ENCODE results near the gene SLC9A8.

Gene SLC9A8

GRCh38 chr20:49838546-49838945 is 25.9 kb downstream of the SLC9A8 start:
- TF ChIP-seq CTCF (IDR thresholded peaks at IDR 0.05; ENCODE audit: low read depth, low read length): no peak
- DNase-seq (ENCODE audit: low read depth in 2 of 2): no peak
- H3K4me3 ChIP-seq (replicated peaks in 1 of 2; ENCODE audit: low read depth in 2 of 2, low read length in 2 of 2): no peak overlapping the region

DNA sequence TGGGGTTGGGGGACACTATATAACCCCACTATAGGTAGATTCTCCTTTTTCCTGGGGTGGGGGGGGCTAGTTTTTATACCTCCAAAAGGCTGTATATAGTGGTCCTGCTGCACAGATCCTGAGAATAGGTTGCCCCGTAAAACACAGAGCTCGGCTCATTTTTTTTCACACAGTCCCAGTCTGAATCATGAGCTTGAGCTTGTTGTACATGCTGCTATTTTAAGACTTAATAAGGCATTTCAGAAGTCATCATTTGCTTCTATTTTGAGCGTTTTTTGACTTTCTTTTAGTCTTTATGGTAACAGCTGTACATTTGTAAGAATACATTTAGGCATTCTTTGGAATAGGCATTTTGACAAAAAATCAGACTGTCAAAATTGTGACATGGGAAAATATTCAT is 30.5 kb downstream of the SLC9A8 start:
- TF ChIP-seq CTCF (IDR thresholded peaks at IDR 0.05; ENCODE audit: low read depth, low read length): no peak
- no peak for DNase-seq (ENCODE audit: low read depth in 2 of 2)
- H3K4me3 ChIP-seq (replicated peaks in 1 of 2; ENCODE audit: low read depth in 2 of 2, low read length in 2 of 2): no peak overlapping the region

GRCh38 chr20:49843770-49844380 is 31.2 kb downstream of the SLC9A8 start:
- H3K4me3 ChIP-seq (replicated peaks in 1 of 2; ENCODE audit: low read depth in 2 of 2, low read length in 2 of 2): no peak overlapping the region
- no peak for TF ChIP-seq CTCF (IDR thresholded peaks at IDR 0.05; ENCODE audit: low read depth, low read length)
- DNase-seq (ENCODE audit: low read depth in 2 of 2): no peak

GRCh38 chr20:49845060-49845459 is 32.4 kb downstream of the SLC9A8 start:
- DNase-seq (ENCODE audit: low read depth in 2 of 2): no peak

GRCh38 chr20:49846206-49846807 is 33.7 kb downstream of the SLC9A8 start:
- peak; percentile 49 for TF ChIP-seq CTCF (IDR thresholded peaks at IDR 0.05; ENCODE audit: low read depth, low read length)
- DNase-seq (ENCODE audit: low read depth in 2 of 2): peak; percentile 73 to 78
- no peak overlapping the region for H3K4me3 ChIP-seq (replicated peaks in 1 of 2; ENCODE audit: low read depth in 2 of 2, low read length in 2 of 2)

More at GRCh38 chr20:49845060-49845459, 32.4 kb downstream of the SLC9A8 start:
- no peak overlapping the region for H3K4me3 ChIP-seq (replicated peaks in 1 of 2; ENCODE audit: low read depth in 2 of 2, low read length in 2 of 2)
- TF ChIP-seq CTCF (IDR thresholded peaks at IDR 0.05; ENCODE audit: low read depth, low read length): no peak

DNA sequence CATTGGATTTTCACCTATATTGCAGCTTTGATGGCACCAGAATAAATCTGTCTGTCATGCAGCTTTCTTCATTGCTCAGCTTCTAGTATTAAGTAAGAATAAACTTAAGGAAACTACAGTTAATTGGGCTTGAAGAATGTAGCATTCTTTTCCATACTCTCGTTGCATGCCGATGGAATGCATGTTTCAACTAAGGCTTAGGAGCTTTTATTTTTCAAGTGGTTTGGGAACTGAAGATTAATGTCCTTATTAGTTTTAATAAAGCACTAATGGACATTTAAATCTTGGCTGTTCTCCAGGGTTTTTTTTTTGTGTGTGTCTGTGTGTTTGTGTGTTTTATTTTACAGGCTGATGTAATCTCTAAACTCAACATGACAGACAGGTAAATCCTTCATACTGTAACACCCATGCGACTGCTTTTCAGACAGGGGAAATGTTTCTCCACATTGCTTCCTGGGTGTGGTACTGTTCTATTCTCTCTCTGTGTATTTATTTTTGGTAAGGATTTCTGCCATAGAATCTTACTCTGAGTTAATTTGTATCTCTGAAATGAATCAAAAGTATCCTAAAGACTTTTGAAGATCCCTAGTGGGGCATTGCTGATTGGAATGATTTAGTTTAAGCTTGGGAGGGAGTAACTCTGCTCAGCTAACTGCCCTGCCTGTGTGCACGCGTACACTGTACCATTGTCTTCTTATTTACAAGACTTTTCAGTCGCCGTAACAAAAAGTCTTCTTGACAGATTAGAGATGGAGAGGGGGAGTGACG is 38.0 kb downstream of the SLC9A8 start:
- H3K4me3 ChIP-seq (replicated peaks in 1 of 2; ENCODE audit: low read depth in 2 of 2, low read length in 2 of 2): no peak overlapping the region
- TF ChIP-seq CTCF (IDR thresholded peaks at IDR 0.05; ENCODE audit: low read depth, low read length): no peak
- no peak for DNase-seq (ENCODE audit: low read depth in 2 of 2)

Data from cardiac fibroblast (primary cell).